Dendritic cell treated with granulocyte-macrophage colony-stimulating factor and Interleukin-4, amounts not matched to agents 40 ng/mL and 50 ng/mL, for 4 days (primary cell): ENCODE data around the gene CRELD2.
"Not testable (repeated sequence)": the region's sequence is repeated elsewhere in the genome, so short reads cannot be mapped to it uniquely, and the experiment has no call there.

Experiments
- H3K27ac Mint-ChIP-seq: one replicate; pipeline ENCODE4 v1.8.0; 2022; ENCODE audit warnings: mild to moderate bottlenecking, mixed read lengths
- H3K27me3 Mint-ChIP-seq: one replicate; pipeline ENCODE4 v1.8.0; 2022; ENCODE audit warnings: mild to moderate bottlenecking, mixed read lengths
- H3K36me3 Mint-ChIP-seq: one replicate; pipeline ENCODE4 v1.8.0; 2022; ENCODE audit warnings: low read depth, mixed read lengths
- H3K4me1 Mint-ChIP-seq: one replicate; pipeline ENCODE4 v1.8.0; 2022; ENCODE audit warnings: low read depth, mixed read lengths
- H3K4me3 Mint-ChIP-seq: one replicate; pipeline ENCODE4 v1.8.0; 2022; ENCODE audit warnings: mild to moderate bottlenecking, moderate library complexity, mixed read lengths
- H3K9me3 Mint-ChIP-seq: one replicate; pipeline ENCODE4 v1.8.0; 2022; ENCODE audit warnings: mixed read lengths
- intact Hi-C: fragments of 100-400 bp; cut with micrococcal nuclease; formaldehyde crosslinking; loops from one replicate; pipeline ENCODE4 v1.15.0; 2022

The CRELD2 gene

GRCh38 chr22:49935561-49935960 is 17.1 kb downstream of the CRELD2 start:
- peaks cover 7% of the 10 kb centered on the region for H3K27me3 Mint-ChIP-seq
- peaks cover 21% of the 10 kb centered on the region for H3K36me3 Mint-ChIP-seq
- H3K27ac Mint-ChIP-seq: peak overlapping the region; percentile 95
- no peaks in the 10 kb centered on the region for H3K9me3 Mint-ChIP-seq
- intact Hi-C loops: loop anchor here (10.0 kb wide), 1 partner anchor 269 kb away; the partner anchor contains the start of gene SELENOO
- H3K4me1 Mint-ChIP-seq: peaks cover 75% of the 10 kb centered on the region
- H3K4me3 Mint-ChIP-seq: peak overlapping the region; percentile 59

DNA sequence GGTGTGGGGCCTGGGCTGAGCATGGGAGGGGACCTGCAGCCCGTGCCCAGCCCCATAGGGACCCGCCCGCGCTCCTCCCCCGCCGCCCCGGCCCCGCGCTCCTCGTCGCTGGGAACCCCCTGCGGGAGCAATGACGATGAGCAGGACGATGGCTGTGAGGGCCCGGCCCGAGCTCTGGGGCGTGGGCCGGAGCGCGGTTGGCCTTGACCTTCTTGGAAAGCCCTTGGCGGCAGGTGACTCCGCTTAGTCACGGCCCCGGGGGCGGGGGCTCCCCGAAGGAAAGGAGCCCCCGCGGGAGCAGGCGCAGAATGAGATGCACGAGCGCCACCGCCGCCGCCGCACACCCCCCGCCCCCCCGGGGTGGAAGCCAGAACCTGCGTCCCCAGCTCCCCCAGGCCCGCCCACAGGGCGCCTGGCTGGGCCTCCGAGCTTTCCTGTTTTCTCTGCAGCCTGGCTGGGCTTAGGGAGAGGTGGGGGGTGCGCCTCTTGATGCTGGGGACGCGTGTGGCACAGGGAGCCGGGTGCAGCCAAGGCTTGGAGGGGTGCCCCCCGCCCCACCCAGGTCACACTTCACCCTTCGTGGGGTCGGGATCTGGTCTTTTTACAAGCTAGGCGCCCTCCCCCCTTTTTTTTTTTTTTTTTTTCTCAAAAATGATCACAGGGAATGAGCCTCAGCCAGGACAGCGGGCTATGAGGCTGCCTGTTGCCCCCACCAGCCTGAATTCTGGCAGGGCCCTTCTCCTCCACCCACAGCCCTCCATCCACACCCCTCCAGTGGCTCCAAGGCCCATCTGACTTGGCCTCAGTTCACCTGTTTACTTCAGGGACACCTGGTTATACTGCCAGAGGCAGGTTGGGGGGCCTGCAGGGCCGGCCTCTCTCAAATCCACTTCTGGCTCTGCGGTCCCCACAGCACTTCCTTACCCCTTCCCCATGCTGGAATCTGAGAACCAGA is 17.9 kb downstream of the CRELD2 start:
- H3K27ac Mint-ChIP-seq: peak overlapping the region; percentile 95
- peaks cover 21% of the 10 kb centered on the region for H3K36me3 Mint-ChIP-seq
- H3K4me3 Mint-ChIP-seq: peak overlapping the region; percentile 59
- no peaks in the 10 kb centered on the region for H3K9me3 Mint-ChIP-seq
- intact Hi-C loops: loop anchor here (1.0 to 10.0 kb wide), 2 partner anchors 24 to 269 kb away; partner anchors contain the start of genes PIM3 and SELENOO
- peaks cover 74% of the 10 kb centered on the region for H3K4me1 Mint-ChIP-seq
- H3K27me3 Mint-ChIP-seq: peaks cover 7% of the 10 kb centered on the region

DNA sequence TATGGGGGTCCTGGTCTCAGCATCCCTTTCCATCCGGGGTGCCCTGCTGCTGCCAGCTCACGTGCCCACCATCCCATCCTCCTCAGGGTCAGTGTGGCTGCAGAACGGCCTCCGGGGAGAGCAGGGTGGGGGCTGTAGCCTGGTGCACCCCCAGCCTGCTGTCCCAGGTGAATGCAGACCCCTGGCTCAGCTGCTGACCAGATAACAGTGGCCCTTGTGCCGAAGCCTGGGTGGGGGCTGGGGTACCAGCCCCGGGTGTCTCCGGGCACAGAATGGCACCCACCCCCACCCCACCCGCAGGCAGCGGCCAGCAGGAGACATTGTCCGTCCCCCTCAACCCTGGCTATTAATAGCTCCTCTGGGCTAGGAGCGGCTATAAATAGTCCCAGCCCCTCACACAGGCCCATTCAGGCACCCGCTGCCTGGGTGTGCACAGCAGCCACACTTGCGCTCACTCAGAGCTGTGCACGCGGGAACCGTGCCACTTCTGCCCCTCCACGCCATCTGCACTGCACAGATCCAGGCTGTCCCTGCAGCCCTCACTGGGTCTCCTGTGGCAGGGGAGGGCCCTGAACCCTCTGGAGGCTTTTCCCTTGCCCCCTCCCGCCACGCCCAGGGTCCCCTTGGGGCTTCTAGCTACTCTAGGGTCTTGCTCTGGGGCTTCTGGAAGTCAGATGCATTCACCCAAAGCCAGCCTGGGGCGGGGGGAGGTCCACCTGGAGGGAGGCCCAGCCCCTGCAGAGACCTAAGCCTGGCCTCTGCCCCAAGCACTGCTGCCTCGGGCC is 18.7 kb downstream of the CRELD2 start:
- H3K36me3 Mint-ChIP-seq: peaks cover 21% of the 10 kb centered on the region
- peak overlapping the region; percentile 95 for H3K27ac Mint-ChIP-seq
- intact Hi-C loops: loop anchor here (1.0 to 10.0 kb wide), 2 partner anchors 23 to 268 kb away; partner anchors contain the start of genes PIM3 and SELENOO
- peak overlapping the region; percentile 59 for H3K4me3 Mint-ChIP-seq
- no peaks in the 10 kb centered on the region for H3K9me3 Mint-ChIP-seq
- peaks cover 7% of the 10 kb centered on the region for H3K27me3 Mint-ChIP-seq
- peaks cover 70% of the 10 kb centered on the region for H3K4me1 Mint-ChIP-seq

GRCh38 chr22:49937758-49938564 is 19.5 kb downstream of the CRELD2 start:
- Mint-ChIP-seq H3K27me3 (peaks cover 7% of the 10 kb centered on the region), H3K4me3 (no peak overlapping the region), H3K4me1 (peaks cover 64% of the 10 kb centered on the region), H3K9me3 (no peaks in the 10 kb centered on the region), H3K36me3 (peaks cover 19% of the 10 kb centered on the region), H3K27ac (peak overlapping the region; percentile 95)
- intact Hi-C loops: loop anchor here (10.0 kb wide), 1 partner anchor 267 kb away; the partner anchor contains the start of gene SELENOO

DNA sequence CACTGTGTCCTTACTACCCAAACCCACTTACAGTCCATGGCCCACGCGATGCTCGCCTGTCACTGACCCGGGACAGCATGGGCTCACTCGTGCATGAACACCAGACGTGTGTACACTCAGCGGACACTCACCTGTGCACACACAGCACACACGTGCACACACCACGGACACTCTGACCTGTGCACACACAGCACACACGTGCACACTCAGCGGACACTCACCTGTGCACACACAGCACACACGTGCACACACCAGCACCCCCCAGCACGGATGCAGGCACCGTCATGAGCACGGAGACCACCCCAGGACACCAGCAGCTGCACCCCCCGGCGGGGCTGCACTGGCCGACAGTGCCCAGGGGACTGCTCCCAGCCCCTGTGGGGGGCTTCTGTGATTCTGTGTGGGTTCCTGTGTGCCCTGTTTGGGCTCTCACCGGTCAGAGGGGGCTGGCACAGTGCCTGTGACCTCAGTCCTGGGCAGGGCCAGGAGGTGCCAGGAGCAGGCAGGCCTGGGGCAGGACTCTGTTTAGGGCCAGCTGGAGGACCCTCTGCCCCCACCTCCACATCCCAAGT is 20.2 kb downstream of the CRELD2 start:
- Mint-ChIP-seq H3K4me1 (peaks cover 57% of the 10 kb centered on the region), H3K9me3 (no peaks in the 10 kb centered on the region), H3K27me3 (peaks cover 7% of the 10 kb centered on the region), H3K27ac (peak overlapping the region; percentile 95), H3K4me3 (no peak overlapping the region), H3K36me3 (peaks cover 12% of the 10 kb centered on the region)
- intact Hi-C loops: loop anchor here (10.0 kb wide), 1 partner anchor 266 kb away; the partner anchor contains the start of gene SELENOO

DNA sequence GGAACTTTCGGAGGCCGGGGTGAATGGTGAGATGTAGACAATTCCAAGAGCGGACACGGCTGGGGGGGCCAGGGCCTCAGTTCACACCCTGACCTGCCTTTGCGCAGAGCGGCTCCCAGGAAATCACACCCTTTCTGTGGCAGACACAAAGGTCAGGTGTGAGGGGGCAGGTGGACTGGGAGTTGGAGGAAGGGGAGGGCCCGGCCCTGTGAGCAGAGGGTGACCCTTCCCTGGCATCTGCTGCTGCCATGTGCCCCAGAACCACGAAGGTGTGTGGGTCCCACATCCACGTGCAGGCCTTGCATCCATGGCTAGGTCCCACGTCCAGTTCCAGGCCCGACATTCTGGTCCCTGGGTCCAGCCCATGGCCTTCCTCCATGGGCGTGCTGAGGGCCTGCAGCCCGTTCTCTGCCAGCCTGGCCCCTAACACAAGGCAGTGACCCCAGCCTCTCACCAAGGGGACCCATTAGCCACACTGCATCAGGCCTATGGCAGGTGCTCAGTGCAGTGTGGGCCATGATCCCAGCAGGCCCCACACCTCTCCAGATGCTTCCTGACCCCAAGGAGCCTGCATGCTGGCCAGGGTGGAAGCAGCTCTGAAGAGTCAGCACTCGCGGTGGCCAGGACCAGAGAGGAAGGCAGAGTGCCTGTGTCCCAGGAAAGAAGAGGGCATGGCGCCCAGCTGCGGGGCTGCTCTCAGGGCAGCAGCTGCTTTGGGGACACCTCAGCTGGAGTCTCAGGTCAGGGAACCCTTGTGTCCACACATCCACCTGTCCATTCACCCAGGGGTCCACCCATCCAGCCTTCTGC is 23.3 kb downstream of the CRELD2 start:
- Mint-ChIP-seq H3K9me3 (no peaks in the 10 kb centered on the region), H3K4me3 (no peak overlapping the region), H3K27ac (peak overlapping the region; percentile 2), H3K4me1 (peaks cover 64% of the 10 kb centered on the region), H3K27me3 (peaks cover 7% of the 10 kb centered on the region), H3K36me3 (no peaks in the 10 kb centered on the region)
- intact Hi-C loops: no loop called here

- intact Hi-C loops: no loop called here
- H3K4me3 Mint-ChIP-seq: no peak overlapping the region
- H3K9me3 Mint-ChIP-seq: no peaks in the 10 kb centered on the region
- peaks cover 57% of the 10 kb centered on the region for H3K4me1 Mint-ChIP-seq
- H3K27me3 Mint-ChIP-seq: peaks cover 7% of the 10 kb centered on the region
- H3K36me3 Mint-ChIP-seq: no peaks in the 10 kb centered on the region
- no peak overlapping the region for H3K27ac Mint-ChIP-seq
These were observed 24.4 kb downstream of the CRELD2 start for GRCh38 chr22:49942565-49943404.

DNA sequence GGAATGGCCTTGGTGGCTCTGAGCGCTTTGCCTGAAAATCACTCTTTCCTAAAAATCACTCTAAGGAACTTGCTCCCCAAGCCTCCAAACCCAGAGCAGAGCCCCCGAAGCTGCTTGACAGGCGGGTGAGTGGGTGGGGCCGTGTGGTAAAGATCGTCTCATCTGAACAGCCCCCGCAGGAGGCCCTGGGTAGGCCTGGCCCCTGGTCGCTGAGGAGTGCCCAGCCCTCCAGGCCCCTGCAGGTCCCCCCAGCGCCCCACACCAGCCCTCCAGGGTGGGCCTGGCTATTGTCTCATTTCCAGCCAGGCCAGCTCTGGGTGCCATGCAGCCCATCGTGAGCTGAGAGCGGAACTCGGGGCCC is 25.0 kb downstream of the CRELD2 start:
- Mint-ChIP-seq H3K36me3 (no peaks in the 10 kb centered on the region), H3K27me3 (peaks cover 7% of the 10 kb centered on the region), H3K4me3 (no peak overlapping the region), H3K27ac (no peak overlapping the region), H3K9me3 (no peaks in the 10 kb centered on the region), H3K4me1 (peaks cover 51% of the 10 kb centered on the region)
- intact Hi-C loops: no loop called here

DNA sequence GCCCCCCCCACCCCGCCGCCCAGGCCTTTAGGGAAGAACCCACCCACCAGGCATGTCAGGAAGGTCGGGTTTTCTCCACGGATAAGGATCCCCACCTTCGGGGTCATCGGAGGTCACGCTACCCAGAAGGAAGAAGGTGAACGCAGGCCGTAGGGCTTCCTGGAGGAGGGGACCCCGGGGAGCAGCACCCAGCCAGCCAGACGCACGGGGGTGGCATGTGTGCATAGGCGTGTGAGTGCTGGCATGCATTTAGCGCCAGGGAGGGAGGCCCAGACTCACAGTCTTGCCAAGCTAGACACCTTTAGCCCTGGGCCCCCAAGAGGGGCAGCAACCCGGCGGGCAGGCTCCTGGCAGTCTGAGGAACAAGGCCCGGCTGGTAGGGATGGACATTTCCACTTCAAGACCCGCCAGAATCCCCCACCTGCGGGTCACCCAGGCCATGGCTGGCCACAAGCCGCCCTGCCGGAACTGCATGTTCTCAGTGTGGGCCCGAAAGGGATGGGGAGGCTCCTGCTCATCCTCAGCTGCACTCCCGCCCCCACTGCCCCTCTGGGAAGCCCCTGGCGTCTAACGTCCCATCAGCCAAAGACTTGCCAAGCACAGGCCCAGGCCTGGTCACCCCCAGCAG is 25.5 kb downstream of the CRELD2 start:
- H3K4me3 Mint-ChIP-seq: no peak overlapping the region
- no peaks in the 10 kb centered on the region for H3K36me3 Mint-ChIP-seq
- no peaks in the 10 kb centered on the region for H3K9me3 Mint-ChIP-seq
- H3K27ac Mint-ChIP-seq: peak overlapping the region; percentile 16
- peaks cover 4% of the 10 kb centered on the region for H3K27me3 Mint-ChIP-seq
- H3K4me1 Mint-ChIP-seq: peaks cover 48% of the 10 kb centered on the region
- intact Hi-C loops: no loop called here

DNA sequence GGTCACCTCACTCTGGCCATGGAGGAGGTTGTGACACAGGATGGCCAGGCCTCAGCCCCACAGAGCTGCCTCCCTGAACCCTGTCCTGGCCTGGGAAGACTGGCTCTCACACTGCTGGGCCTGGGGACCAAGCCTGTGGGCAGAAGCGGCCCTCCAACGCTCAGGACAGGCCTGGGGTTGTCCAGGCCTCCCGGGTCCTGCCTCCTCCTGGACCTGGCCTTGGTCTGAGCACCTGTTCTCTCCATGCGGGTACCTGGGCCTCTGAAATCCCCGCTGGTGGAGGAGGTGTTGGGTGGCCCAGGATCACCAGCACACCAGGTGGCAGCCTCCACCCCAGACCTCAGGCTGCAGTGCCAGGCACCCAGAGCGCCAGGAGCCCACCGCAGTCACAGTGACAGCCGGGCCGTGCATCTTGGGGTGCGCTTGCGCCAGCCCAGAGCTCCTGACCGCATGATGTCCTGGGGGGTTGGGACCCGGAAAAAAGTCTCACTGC is 26.0 kb downstream of the CRELD2 start:
- no peaks in the 10 kb centered on the region for H3K9me3 Mint-ChIP-seq
- peak overlapping the region; percentile 16 for H3K27ac Mint-ChIP-seq
- intact Hi-C loops: no loop called here

GRCh38 chr22:49945042-49945794 is 26.8 kb downstream of the CRELD2 start:
- H3K4me3 Mint-ChIP-seq: not testable (repeated sequence)

More for the DNA sequence above, 26.0 kb downstream of the CRELD2 start:
- peaks cover 47% of the 10 kb centered on the region for H3K4me1 Mint-ChIP-seq
- H3K4me3 Mint-ChIP-seq: no peak overlapping the region
- H3K36me3 Mint-ChIP-seq: no peaks in the 10 kb centered on the region
- peaks cover 4% of the 10 kb centered on the region for H3K27me3 Mint-ChIP-seq

More at GRCh38 chr22:49945042-49945794, 26.8 kb downstream of the CRELD2 start:
- intact Hi-C loops, H3K9me3 Mint-ChIP-seq, H3K27me3 Mint-ChIP-seq, H3K36me3 Mint-ChIP-seq: not testable (repeated sequence)
- H3K27ac Mint-ChIP-seq: peak overlapping the region; percentile 61
- peaks cover 46% of the 10 kb centered on the region for H3K4me1 Mint-ChIP-seq
